ENCODE results near the gene FBRSL1. TPM values are rescaled to one million over a fixed set of nuclear protein-coding genes. Genes with fewer than 3 reads are reported as not detected.
A peak's percentile ranks its signal among the peaks of the same experiment; 100 is the strongest.

FBRSL1 gene
- total RNA-seq, 1 donor from 2014 or later, result 43.8 TPM

DNA sequence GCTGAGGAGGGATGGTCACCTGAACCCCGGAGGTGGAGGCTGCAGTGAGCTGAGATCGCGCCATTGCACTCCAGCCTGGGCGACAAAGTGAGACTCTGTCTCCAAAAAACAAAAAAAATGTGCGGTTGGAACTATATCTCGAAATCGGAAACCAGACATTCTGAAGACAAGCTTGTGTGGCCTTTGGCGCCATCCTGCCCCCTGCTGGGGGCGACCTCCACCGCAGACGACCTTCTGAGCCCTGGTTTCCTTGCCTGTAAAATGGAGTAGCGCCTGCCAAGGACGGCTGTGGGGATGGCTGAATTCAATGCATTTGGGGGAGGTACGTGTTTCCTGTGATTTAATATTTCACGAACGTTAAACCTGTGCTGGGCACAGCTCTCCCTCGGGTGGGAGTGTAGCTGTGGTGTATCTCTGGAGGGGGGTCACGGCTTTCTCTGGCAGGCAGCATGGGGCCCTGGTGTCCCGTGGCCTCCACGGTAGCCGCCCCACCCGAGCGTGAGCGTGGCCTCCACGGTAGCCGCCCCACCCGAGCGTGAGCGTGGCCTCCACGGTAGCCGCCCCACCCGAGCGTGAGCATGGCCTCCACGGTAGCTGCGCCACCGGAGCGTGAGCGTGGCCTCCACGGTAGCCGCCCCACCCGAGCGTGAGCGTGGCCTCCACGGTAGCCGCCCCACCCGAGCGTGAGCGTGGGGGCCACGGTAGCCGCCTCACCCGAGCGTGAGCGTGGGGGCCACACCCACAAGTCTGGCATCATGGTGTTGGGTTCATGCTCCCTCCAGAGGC, 65.1 kb downstream of the FBRSL1 start:
- no peak for TF ChIP-seq EZH2 (IDR thresholded peaks at IDR 0.05; ENCODE audit: insufficient read depth, low read length)
- TF ChIP-seq, protein P1, sequence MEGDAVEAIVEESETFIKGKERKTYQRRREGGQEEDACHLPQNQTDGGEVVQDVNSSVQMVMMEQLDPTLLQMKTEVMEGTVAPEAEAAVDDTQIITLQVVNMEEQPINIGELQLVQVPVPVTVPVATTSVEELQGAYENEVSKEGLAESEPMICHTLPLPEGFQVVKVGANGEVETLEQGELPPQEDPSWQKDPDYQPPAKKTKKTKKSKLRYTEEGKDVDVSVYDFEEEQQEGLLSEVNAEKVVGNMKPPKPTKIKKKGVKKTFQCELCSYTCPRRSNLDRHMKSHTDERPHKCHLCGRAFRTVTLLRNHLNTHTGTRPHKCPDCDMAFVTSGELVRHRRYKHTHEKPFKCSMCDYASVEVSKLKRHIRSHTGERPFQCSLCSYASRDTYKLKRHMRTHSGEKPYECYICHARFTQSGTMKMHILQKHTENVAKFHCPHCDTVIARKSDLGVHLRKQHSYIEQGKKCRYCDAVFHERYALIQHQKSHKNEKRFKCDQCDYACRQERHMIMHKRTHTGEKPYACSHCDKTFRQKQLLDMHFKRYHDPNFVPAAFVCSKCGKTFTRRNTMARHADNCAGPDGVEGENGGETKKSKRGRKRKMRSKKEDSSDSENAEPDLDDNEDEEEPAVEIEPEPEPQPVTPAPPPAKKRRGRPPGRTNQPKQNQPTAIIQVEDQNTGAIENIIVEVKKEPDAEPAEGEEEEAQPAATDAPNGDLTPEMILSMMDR (IDR thresholded peaks at IDR 0.05; ENCODE audit: insufficient read depth, low read depth, low read length), result peak; percentile 5
- Mint-ChIP-seq H3K27ac (ENCODE audit: unreplicated experiment) (no peak overlapping the region), H3K4me1 (ENCODE audit: low read depth, unreplicated experiment) (peaks cover 1% of the 10 kb centered on the region), H3K9me3 (ENCODE audit: unreplicated experiment) (no peaks in the 10 kb centered on the region), H3K27me3 (ENCODE audit: low read depth, unreplicated experiment) (peaks cover 9% of the 10 kb centered on the region), H3K4me3 (ENCODE audit: unreplicated experiment) (no peak overlapping the region), H3K36me3 (ENCODE audit: low read depth, unreplicated experiment) (peaks cover 3% of the 10 kb centered on the region)
- Histone ChIP-seq H4K20me1 (ENCODE audit: insufficient read depth, low read length) (peaks cover 4% of the 10 kb centered on the region), H3K9ac (ENCODE audit: low read length) (no peak overlapping the region), H2AFZ (ENCODE audit: low read depth, low read length) (no peak overlapping the region), H3K79me2 (ENCODE audit: insufficient read depth, low read length) (no peaks in the 10 kb centered on the region), H3K4me3 (ENCODE audit: insufficient read depth, low read depth, low read length) (no peak overlapping the region), H3K36me3 (ENCODE audit: insufficient read depth, low read length) (no peaks in the 10 kb centered on the region), H3K9me3 (ENCODE audit: insufficient read depth, low read depth, low read length) (no peaks in the 10 kb centered on the region), H3K4me2 (ENCODE audit: low read length) (no peak overlapping the region), H3K4me1 (ENCODE audit: insufficient read depth, low read length) (peaks cover 4% of the 10 kb centered on the region), H3K27ac (ENCODE audit: low read depth, low read length) (no peak overlapping the region), H3K27me3 (ENCODE audit: insufficient read depth, low read length) (no peaks in the 10 kb centered on the region)
- no peak for DNase-seq (ENCODE audit: low read depth)
- FAIRE-seq, result no peak

DNA sequence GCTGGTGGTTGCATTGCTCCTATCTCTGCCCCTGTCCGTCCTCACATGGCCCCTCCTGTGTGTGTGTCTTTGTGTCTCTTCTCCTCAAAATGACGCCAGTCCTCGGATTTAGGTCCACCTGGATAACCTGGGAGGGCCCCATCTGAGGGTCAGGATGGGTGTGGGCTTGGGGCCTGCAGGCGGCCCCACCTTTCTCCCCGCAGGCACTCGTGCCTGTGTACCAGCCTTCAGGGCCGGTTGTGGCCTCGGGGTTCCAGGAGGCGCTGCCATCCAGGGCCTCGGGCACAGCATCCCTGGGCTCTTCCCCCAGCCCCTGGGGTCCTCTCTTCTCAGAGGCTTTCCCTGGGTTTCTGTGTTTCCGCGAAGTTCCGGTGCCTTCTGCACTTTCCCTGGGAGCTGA, 65.7 kb downstream of the FBRSL1 start:
- H3K9ac ChIP-seq (ENCODE audit: low read length), result no peak overlapping the region
- H3K9me3 ChIP-seq (ENCODE audit: insufficient read depth, low read depth, low read length), result no peaks in the 10 kb centered on the region
- Mint-ChIP-seq H3K27ac (ENCODE audit: unreplicated experiment) (no peak overlapping the region), H3K9me3 (ENCODE audit: unreplicated experiment) (no peaks in the 10 kb centered on the region), H3K4me3 (ENCODE audit: unreplicated experiment) (no peak overlapping the region), H3K36me3 (ENCODE audit: low read depth, unreplicated experiment) (peaks cover 3% of the 10 kb centered on the region), H3K27me3 (ENCODE audit: low read depth, unreplicated experiment) (peaks cover 6% of the 10 kb centered on the region), H3K4me1 (ENCODE audit: low read depth, unreplicated experiment) (no peaks in the 10 kb centered on the region)
- FAIRE-seq (no peak), DNase-seq (ENCODE audit: low read depth) (no peak)
- peaks cover 5% of the 10 kb centered on the region for H4K20me1 ChIP-seq (ENCODE audit: insufficient read depth, low read length)
- peaks cover 3% of the 10 kb centered on the region for H3K4me1 ChIP-seq (ENCODE audit: insufficient read depth, low read length)
- no peak overlapping the region for H2AFZ ChIP-seq (ENCODE audit: low read depth, low read length)
- H3K4me3 ChIP-seq (ENCODE audit: insufficient read depth, low read depth, low read length), result no peak overlapping the region
- no peak overlapping the region for H3K27ac ChIP-seq (ENCODE audit: low read depth, low read length)
- H3K79me2 ChIP-seq (ENCODE audit: insufficient read depth, low read length), result peaks cover under 1% of the 10 kb centered on the region
- TF ChIP-seq, protein P1 (IDR thresholded peaks at IDR 0.05; ENCODE audit: insufficient read depth, low read depth, low read length), result no peak
- TF ChIP-seq EZH2 (IDR thresholded peaks at IDR 0.05; ENCODE audit: insufficient read depth, low read length), result no peak
- H3K27me3 ChIP-seq (ENCODE audit: insufficient read depth, low read length), result no peaks in the 10 kb centered on the region
- H3K4me2 ChIP-seq (ENCODE audit: low read length), result no peak overlapping the region
- no peaks in the 10 kb centered on the region for H3K36me3 ChIP-seq (ENCODE audit: insufficient read depth, low read length)

DNA sequence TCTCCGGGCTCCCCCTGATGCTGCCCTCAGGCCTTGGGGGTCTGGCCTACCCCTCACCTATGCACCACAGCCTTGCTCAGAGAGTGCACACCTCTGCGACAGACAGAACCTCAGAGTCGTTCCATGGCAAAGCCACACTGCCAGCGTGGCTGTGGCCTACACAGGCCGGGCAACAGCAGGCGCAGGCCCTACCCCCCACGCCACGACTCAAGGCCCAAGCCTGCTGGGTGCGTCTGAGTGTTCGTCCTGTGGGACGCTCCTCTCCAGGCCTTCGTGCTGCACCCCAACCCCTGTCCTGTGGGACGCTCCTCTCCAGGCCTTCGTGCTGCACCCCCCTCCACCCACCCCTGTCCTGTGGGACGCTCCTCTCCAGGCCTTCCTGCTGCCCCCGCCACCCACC, 66.3 kb downstream of the FBRSL1 start:
- FAIRE-seq, result no peak
- Mint-ChIP-seq H3K4me3 (ENCODE audit: unreplicated experiment) (no peak overlapping the region), H3K27me3 (ENCODE audit: low read depth, unreplicated experiment) (peaks cover 6% of the 10 kb centered on the region), H3K4me1 (ENCODE audit: low read depth, unreplicated experiment) (no peaks in the 10 kb centered on the region), H3K27ac (ENCODE audit: unreplicated experiment) (no peak overlapping the region), H3K36me3 (ENCODE audit: low read depth, unreplicated experiment) (peaks cover 3% of the 10 kb centered on the region), H3K9me3 (ENCODE audit: unreplicated experiment) (no peaks in the 10 kb centered on the region)
- H3K27ac ChIP-seq (ENCODE audit: low read depth, low read length), result no peak overlapping the region
- TF ChIP-seq, protein P1 (IDR thresholded peaks at IDR 0.05; ENCODE audit: insufficient read depth, low read depth, low read length), result no peak
- TF ChIP-seq EZH2 (IDR thresholded peaks at IDR 0.05; ENCODE audit: insufficient read depth, low read length), result no peak
- H3K9ac ChIP-seq (ENCODE audit: low read length), result no peak overlapping the region
- no peaks in the 10 kb centered on the region for H3K27me3 ChIP-seq (ENCODE audit: insufficient read depth, low read length)
- no peaks in the 10 kb centered on the region for H3K9me3 ChIP-seq (ENCODE audit: insufficient read depth, low read depth, low read length)
- no peak for DNase-seq (ENCODE audit: low read depth)
- H3K36me3 ChIP-seq (ENCODE audit: insufficient read depth, low read length), result no peaks in the 10 kb centered on the region
- H4K20me1 ChIP-seq (ENCODE audit: insufficient read depth, low read length), result peaks cover 10% of the 10 kb centered on the region
- no peak overlapping the region for H3K4me2 ChIP-seq (ENCODE audit: low read length)
- H3K79me2 ChIP-seq (ENCODE audit: insufficient read depth, low read length), result peaks cover 5% of the 10 kb centered on the region
- H2AFZ ChIP-seq (ENCODE audit: low read depth, low read length), result no peak overlapping the region
- no peak overlapping the region for H3K4me3 ChIP-seq (ENCODE audit: insufficient read depth, low read depth, low read length)
- H3K4me1 ChIP-seq (ENCODE audit: insufficient read depth, low read length), result peaks cover 8% of the 10 kb centered on the region

Measured in astrocyte (in vitro differentiated cells and primary cell).